Endodermal cell (in vitro differentiated cells): ENCODE measurements around the gene ATG16L1. TPM values are rescaled to one million over a fixed set of nuclear protein-coding genes. Genes with fewer than 3 reads are reported as not detected.

ENCODE experiments used
- DNase-seq: peaks from one replicate; pipeline ENCODE4 v3.0.0-alpha.2; 2017
- H3K27ac ChIP-seq: 2 replicates; pipeline ENCODE4 v1.5.1; 2013; ENCODE audit warnings: mild to moderate bottlenecking, low read depth, low read length, moderate library complexity
- H3K27me3 ChIP-seq: 2 replicates; pipeline ENCODE4 v1.6.1; 2013; ENCODE audit warnings: mild to moderate bottlenecking, low read length, moderate library complexity; ENCODE audit not compliant: insufficient read depth, control insufficient read depth, poor library complexity, severe bottlenecking
- H3K36me3 ChIP-seq: 2 replicates; pipeline ENCODE4 v1.7.0; 2013; ENCODE audit warnings: mild to moderate bottlenecking, low read length, moderate library complexity; ENCODE audit not compliant: control insufficient read depth, insufficient read depth
- H3K4me1 ChIP-seq: one replicate; pipeline ENCODE4 v1.7.0; 2013; ENCODE audit warnings: low read length; ENCODE audit not compliant: control insufficient read depth, insufficient read depth
- H3K4me3 ChIP-seq: 2 replicates; pipeline ENCODE4 v1.5.1; 2013; ENCODE audit warnings: mild to moderate bottlenecking, low read length, moderate library complexity
- H3K9ac ChIP-seq: 2 replicates; pipeline ENCODE4 v1.6.1; 2013; ENCODE audit warnings: mild to moderate bottlenecking, low read length, moderate library complexity; ENCODE audit not compliant: poor library complexity, severe bottlenecking; ENCODE audit errors: extremely low read depth
- H3K9me3 ChIP-seq: 2 replicates; pipeline ENCODE4 v1.6.1; 2013; ENCODE audit warnings: mild to moderate bottlenecking, low read length, moderate library complexity; ENCODE audit not compliant: control insufficient read depth
- H3K27ac Mint-ChIP-seq: 2 replicates; pipeline ENCODE4 v1.8.0; 2020; ENCODE audit warnings: mixed read lengths
- H3K27me3 Mint-ChIP-seq: 2 replicates; pipeline ENCODE4 v1.8.0; 2021; ENCODE audit warnings: mild to moderate bottlenecking, mixed read lengths; ENCODE audit not compliant: insufficient read depth
- H3K36me3 Mint-ChIP-seq: 2 replicates; pipeline ENCODE4 v1.8.0; 2020; ENCODE audit warnings: low read depth, mixed read lengths
- H3K4me1 Mint-ChIP-seq: 2 replicates; pipeline ENCODE4 v1.8.0; 2020; ENCODE audit warnings: mixed read lengths
- H3K4me3 Mint-ChIP-seq: 2 replicates; pipeline ENCODE4 v1.8.0; 2020; ENCODE audit warnings: mild to moderate bottlenecking, moderate library complexity, mixed read lengths
- H3K9me3 Mint-ChIP-seq: 2 replicates; pipeline ENCODE4 v1.8.0; 2020; ENCODE audit warnings: mild to moderate bottlenecking, mixed read lengths
- CTCF ChIP-seq: fragments of 200-600 bp; sonication (generic); conservative IDR thresholded peaks from 2 replicates; pipeline ENCODE4 v1.5.0; 2021; ENCODE audit warnings: antibody characterized with exemption, mild to moderate bottlenecking
- WGBS, 2 experiments: methylation state at CpG; one replicate each; pipeline versions ENCODE4 v1.1.5 to v1.1.7; 2013; ENCODE audit warnings: missing lambda C conversion rate in 2 of 2, mixed read lengths in 1 of 2; ENCODE audit not compliant: insufficient coverage in 1 of 2, insufficient read length in 1 of 2; 5-methylcytosine and 5-hydroxymethylcytosine counted together
- total RNA-seq, 2 donors: library from RNA; stranded (reverse); fragmentation: NEBNext Ultra II Directional in 1 of 2; extraction: Animal tissue kit (Norgen Biotek cat#: 25700) in 1 of 2; gene quantifications; 2 replicates in 1 of 2; 3 replicates in 1 of 2; pipeline ENCODE4 v1.2.1, GENCODE V29; 2021

The ATG16L1 gene
- total RNA-seq, 2 donors from 2014 or later: 29.6 to 31.6 TPM

GRCh38 chr2:233217892-233218377 lies 33.5 kb upstream of the ATG16L1 start:
- no peaks in the 10 kb centered on the region for H3K27me3 Mint-ChIP-seq
- H3K9ac ChIP-seq: no peak overlapping the region
- no peaks in the 10 kb centered on the region for H3K36me3 Mint-ChIP-seq
- H3K27ac Mint-ChIP-seq: no peak overlapping the region
- 92 to 93% methylated on average over 3 to 8 of the region's 8 CpGs for WGBS, 2 experiments
- no peaks in the 10 kb centered on the region for H3K9me3 ChIP-seq
- no peaks in the 10 kb centered on the region for H3K4me1 Mint-ChIP-seq
- no peak for TF ChIP-seq CTCF
- H3K9me3 Mint-ChIP-seq: no peaks in the 10 kb centered on the region
- no peak overlapping the region for H3K4me3 ChIP-seq
- no peak overlapping the region for H3K4me3 Mint-ChIP-seq
- H3K27me3 ChIP-seq: no peaks in the 10 kb centered on the region
- no peaks in the 10 kb centered on the region for H3K36me3 ChIP-seq
- H3K27ac ChIP-seq: no peak overlapping the region
- DNase-seq: no peak
- no peaks in the 10 kb centered on the region for H3K4me1 ChIP-seq

GRCh38 chr2:233218836-233219235 lies 32.6 kb upstream of the ATG16L1 start:
- WGBS, 2 experiments: 87 to 92% methylated on average over 3 to 6 of the region's 6 CpGs
- Histone ChIP-seq H3K27me3 (no peaks in the 10 kb centered on the region), H3K4me1 (no peaks in the 10 kb centered on the region), H3K9me3 (no peaks in the 10 kb centered on the region), H3K27ac (no peak overlapping the region), H3K9ac (no peak overlapping the region), H3K4me3 (no peak overlapping the region), H3K36me3 (no peaks in the 10 kb centered on the region)
- H3K27ac Mint-ChIP-seq: no peak overlapping the region
- no peak for DNase-seq
- no peak for TF ChIP-seq CTCF
- no peaks in the 10 kb centered on the region for H3K36me3 Mint-ChIP-seq
- no peak overlapping the region for H3K4me3 Mint-ChIP-seq
- H3K9me3 Mint-ChIP-seq: no peaks in the 10 kb centered on the region
- H3K27me3 Mint-ChIP-seq: no peaks in the 10 kb centered on the region
- no peaks in the 10 kb centered on the region for H3K4me1 Mint-ChIP-seq

GRCh38 chr2:233219848-233220247 lies 31.6 kb upstream of the ATG16L1 start:
- Histone ChIP-seq H3K9me3 (no peaks in the 10 kb centered on the region), H3K27ac (no peak overlapping the region), H3K4me3 (no peak overlapping the region), H3K9ac (no peak overlapping the region), H3K27me3 (no peaks in the 10 kb centered on the region), H3K4me1 (no peaks in the 10 kb centered on the region), H3K36me3 (no peaks in the 10 kb centered on the region)
- WGBS, 2 experiments: 100% methylated on average over 1 of the region's 1 CpG; no CpG with 5 or more reads in 1 of the 2 experiments
- Mint-ChIP-seq H3K9me3 (no peaks in the 10 kb centered on the region), H3K36me3 (no peaks in the 10 kb centered on the region), H3K4me1 (no peaks in the 10 kb centered on the region), H3K27me3 (no peaks in the 10 kb centered on the region), H3K4me3 (no peak overlapping the region), H3K27ac (no peak overlapping the region)
- DNase-seq: no peak
- TF ChIP-seq CTCF: no peak
